Fibroblast of villous mesenchyme (primary cell): Measurements from ENCODE around the gene SRD5A2. TPM values are rescaled to one million over a fixed set of nuclear protein-coding genes. Genes with fewer than 3 reads are reported as not detected.

ENCODE experiments used
- DNase-seq: peaks from one replicate; pipeline ENCODE4 v3.0.0-alpha.2; 2010; ENCODE audit warnings: low read depth
- H3K4me3 ChIP-seq: 2 replicates; pipeline ENCODE4 v1.5.1; 2011; ENCODE audit warnings: low read depth, mild to moderate bottlenecking, low read length
- CTCF ChIP-seq: IDR thresholded peaks from 2 replicates; pipeline ENCODE4 v1.5.1; 2012; ENCODE audit warnings: low read depth, mild to moderate bottlenecking, low read length; ENCODE audit not compliant: insufficient read depth
- total RNA-seq: library from RNA; depleted of rRNA; stranded (reverse); fragments of >200 nt; gene quantifications from 2 replicates; pipeline ENCODE4 v1.2.3, GENCODE V29; 2012

Gene SRD5A2
- total RNA-seq, 1 donor = not detected

- DNase-seq = no peak
- H3K4me3 ChIP-seq = no peak overlapping the region
- no peak for TF ChIP-seq CTCF
These were observed 2.4 kb downstream of the SRD5A2 start for GRCh38 chr2:31578316-31578715.

- no peak for TF ChIP-seq CTCF
- DNase-seq = no peak
- H3K4me3 ChIP-seq = no peak overlapping the region
These were observed 3.6 kb downstream of the SRD5A2 start for GRCh38 chr2:31577143-31577542.

- DNase-seq = no peak
- no peak for TF ChIP-seq CTCF
- no peak overlapping the region for H3K4me3 ChIP-seq
These were observed 12.0 kb downstream of the SRD5A2 start for GRCh38 chr2:31568585-31569201.

- no peak for TF ChIP-seq CTCF
- DNase-seq = no peak
- no peak overlapping the region for H3K4me3 ChIP-seq
These were observed 13.1 kb downstream of the SRD5A2 start for GRCh38 chr2:31567679-31568078.

- no peak for DNase-seq
These were observed 17.4 kb downstream of the SRD5A2 start for GRCh38 chr2:31563273-31563839.

GRCh38 chr2:31561823-31562222 is 18.9 kb downstream of the SRD5A2 start:
- no peak overlapping the region for H3K4me3 ChIP-seq
- no peak for DNase-seq
- no peak for TF ChIP-seq CTCF

More at GRCh38 chr2:31563273-31563839, 17.4 kb downstream of the SRD5A2 start:
- no peak overlapping the region for H3K4me3 ChIP-seq
- no peak for TF ChIP-seq CTCF
